ENCODE results near the gene AP3D1.
"Not testable (repeated sequence)": the region's sequence is repeated elsewhere in the genome, so short reads cannot be mapped to it uniquely, and the experiment has no call there.

The AP3D1 gene

GRCh38 chr19:2103045-2103707 lies 48.2 kb downstream of the AP3D1 start:
- no peak overlapping the region for H3K27ac Mint-ChIP-seq
- peaks cover 8% of the 10 kb centered on the region for H3K9me3 Mint-ChIP-seq
- DNase-seq, result no peak

DNA sequence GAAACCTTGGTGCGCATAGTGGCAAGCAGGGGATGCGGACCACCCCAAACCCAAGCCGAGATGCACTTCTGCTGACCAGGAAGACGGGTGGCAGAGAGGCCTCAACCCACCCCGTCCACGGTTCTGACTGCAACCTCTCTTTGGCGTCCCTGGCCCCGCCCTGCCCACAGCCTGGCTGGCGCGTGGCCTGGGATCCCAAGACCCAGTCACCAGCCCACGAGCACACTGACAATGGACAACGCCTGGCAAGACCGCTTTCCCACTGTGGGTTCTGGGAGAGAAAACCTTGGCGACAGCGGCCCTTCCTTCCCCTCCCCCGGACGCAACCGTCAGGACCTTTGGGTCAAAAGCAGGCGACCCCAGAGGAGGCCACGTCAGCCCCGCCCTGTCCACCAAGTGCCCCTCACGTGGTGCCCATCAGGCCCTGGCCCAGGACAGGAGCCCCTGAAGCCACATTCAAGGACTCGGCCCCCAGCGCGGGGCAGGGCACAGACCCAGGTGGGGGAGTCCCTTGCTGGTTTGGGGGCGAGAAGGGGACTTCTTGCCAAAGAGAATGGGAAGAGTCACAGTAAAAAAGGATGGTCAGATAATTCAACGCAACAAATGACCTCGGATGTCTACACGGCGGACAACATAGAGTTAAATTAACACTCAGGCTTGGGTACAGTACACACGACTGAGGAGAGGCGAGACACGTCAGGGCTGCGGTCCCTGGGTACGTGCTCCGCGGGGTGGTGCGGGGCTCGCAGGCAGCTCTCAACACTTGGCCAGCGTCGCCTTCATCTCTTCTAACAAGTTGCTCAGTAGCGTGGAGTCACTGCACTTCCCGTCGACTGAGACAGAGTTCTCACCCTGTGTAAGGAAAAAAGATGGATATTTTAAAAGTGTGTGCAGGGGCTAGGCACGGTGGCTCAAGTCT lies 49.7 kb downstream of the AP3D1 start:
- Mint-ChIP-seq H3K4me3 (no peak overlapping the region), H3K27ac (peak overlapping the region; percentile 8), H3K27me3 (no peaks in the 10 kb centered on the region), H3K4me1 (ENCODE audit: low read depth) (peaks cover 12% of the 10 kb centered on the region), H3K9me3 (peaks cover 8% of the 10 kb centered on the region), H3K36me3 (ENCODE audit: low read depth) (peaks cover 70% of the 10 kb centered on the region)
- no peak for DNase-seq

More at GRCh38 chr19:2103045-2103707, 48.2 kb downstream of the AP3D1 start:
- Mint-ChIP-seq H3K36me3 (ENCODE audit: low read depth) (peaks cover 85% of the 10 kb centered on the region), H3K4me3 (no peak overlapping the region), H3K27me3 (no peaks in the 10 kb centered on the region), H3K4me1 (ENCODE audit: low read depth) (no peaks in the 10 kb centered on the region)

- no peak for DNase-seq
- no peak overlapping the region for H3K27ac Mint-ChIP-seq
- H3K4me1 Mint-ChIP-seq (ENCODE audit: low read depth), result peaks cover 12% of the 10 kb centered on the region
- no peaks in the 10 kb centered on the region for H3K27me3 Mint-ChIP-seq
- H3K4me3 Mint-ChIP-seq, result no peak overlapping the region
- peaks cover 64% of the 10 kb centered on the region for H3K36me3 Mint-ChIP-seq (ENCODE audit: low read depth)
- H3K9me3 Mint-ChIP-seq, result peaks cover 8% of the 10 kb centered on the region
Measured at GRCh38 chr19:2100719-2101061, 50.7 kb downstream of the AP3D1 start.

- no peak for DNase-seq
- H3K27ac Mint-ChIP-seq, result no peak overlapping the region
- no peaks in the 10 kb centered on the region for H3K27me3 Mint-ChIP-seq
- peaks cover 62% of the 10 kb centered on the region for H3K36me3 Mint-ChIP-seq (ENCODE audit: low read depth)
- H3K9me3 Mint-ChIP-seq, result peaks cover 3% of the 10 kb centered on the region
- no peak overlapping the region for H3K4me3 Mint-ChIP-seq
- peaks cover 13% of the 10 kb centered on the region for H3K4me1 Mint-ChIP-seq (ENCODE audit: low read depth)
Measured at GRCh38 chr19:2099937-2100718, 51.2 kb downstream of the AP3D1 start.

DNA sequence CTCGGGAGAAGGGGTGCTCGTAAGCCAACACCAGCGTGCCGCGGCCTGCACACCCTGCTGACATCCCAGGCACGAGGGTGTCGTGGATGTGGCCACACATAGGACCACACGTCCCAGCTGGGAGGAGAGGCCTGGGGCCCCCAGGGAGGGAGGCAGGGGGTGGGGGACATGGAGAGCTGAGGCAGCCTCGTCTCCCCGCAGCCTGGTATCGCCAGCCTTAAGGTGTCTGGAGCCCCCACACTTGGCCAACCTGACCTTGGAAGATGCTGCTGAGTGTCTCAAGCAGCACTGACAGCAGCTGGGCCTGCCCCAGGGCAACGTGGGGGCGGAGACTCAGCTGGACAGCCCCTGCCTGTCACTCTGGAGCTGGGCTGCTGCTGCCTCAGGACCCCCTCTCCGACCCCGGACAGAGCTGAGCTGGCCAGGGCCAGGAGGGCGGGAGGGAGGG lies 52.3 kb downstream of the AP3D1 start:
- H3K4me1 Mint-ChIP-seq (ENCODE audit: low read depth), result peaks cover 21% of the 10 kb centered on the region
- H3K27ac Mint-ChIP-seq, result no peak overlapping the region
- no peaks in the 10 kb centered on the region for H3K27me3 Mint-ChIP-seq
- H3K36me3 Mint-ChIP-seq (ENCODE audit: low read depth), result peaks cover 61% of the 10 kb centered on the region
- DNase-seq, result no peak
- H3K9me3 Mint-ChIP-seq, result no peaks in the 10 kb centered on the region
- no peak overlapping the region for H3K4me3 Mint-ChIP-seq

- no peak for DNase-seq
- Mint-ChIP-seq H3K27ac (peak overlapping the region; percentile 79), H3K27me3 (no peaks in the 10 kb centered on the region), H3K9me3 (no peaks in the 10 kb centered on the region), H3K4me3 (no peak overlapping the region), H3K4me1 (ENCODE audit: low read depth) (peaks cover 30% of the 10 kb centered on the region), H3K36me3 (ENCODE audit: low read depth) (peaks cover 58% of the 10 kb centered on the region)
Measured at GRCh38 chr19:2097886-2098327, 53.5 kb downstream of the AP3D1 start.

- DNase-seq, result no peak
- Mint-ChIP-seq H3K27me3 (no peaks in the 10 kb centered on the region), H3K4me3 (peak overlapping the region; percentile 83), H3K36me3 (ENCODE audit: low read depth) (peaks cover 59% of the 10 kb centered on the region), H3K9me3 (no peaks in the 10 kb centered on the region), H3K4me1 (ENCODE audit: low read depth) (peaks cover 36% of the 10 kb centered on the region), H3K27ac (peak overlapping the region; percentile 92)
Measured at GRCh38 chr19:2097203-2097885, 54.0 kb downstream of the AP3D1 start.

- DNase-seq, result peak; percentile 100
Measured at GRCh38 chr19:2096480-2097202, 54.7 kb downstream of the AP3D1 start, which contains the start of gene IZUMO4. IZUMO4 (plus strand) TSS chr19:2096915; CDS start chr19:2096946, 31 bp downstream.

DNA sequence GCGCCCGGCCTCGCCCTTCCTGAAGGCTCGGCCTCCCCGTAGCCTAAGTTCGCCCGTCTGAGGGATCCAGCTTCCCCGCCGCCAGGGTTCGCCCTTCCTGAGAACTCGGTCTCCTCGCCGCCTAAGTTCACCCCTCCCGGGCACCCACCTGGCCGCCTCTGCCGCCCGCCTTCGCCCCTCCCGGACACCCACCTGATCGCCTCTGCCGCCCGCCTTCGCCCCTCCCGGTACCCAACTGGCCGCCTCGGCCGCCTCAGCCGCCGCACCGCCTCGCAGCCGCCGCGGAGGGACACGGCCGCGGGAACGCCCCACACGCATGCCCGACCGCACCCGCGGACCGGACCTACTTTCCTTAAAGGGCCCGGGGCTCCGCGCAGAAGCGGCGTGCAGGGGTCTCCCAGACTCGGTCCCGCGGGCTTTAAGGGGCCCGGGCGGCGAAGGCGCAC lies 55.3 kb downstream of the AP3D1 start, which contains the start of gene MOB3A:
Gene MOB3A (minus strand): TSS at position 293 of the 446 bp plus-strand sequence. CDS start 17,766 bp downstream, outside the sequence.
- peaks cover 44% of the 10 kb centered on the region for H3K4me1 Mint-ChIP-seq (ENCODE audit: low read depth)

More at GRCh38 chr19:2096480-2097202, 54.7 kb downstream of the AP3D1 start, which contains the start of gene IZUMO4:
- H3K27me3 Mint-ChIP-seq, result no peaks in the 10 kb centered on the region
- H3K27ac Mint-ChIP-seq, result peak within 1 kb of the TSS; percentile 96
- peak within 1 kb of the TSS; percentile 95 for H3K4me3 Mint-ChIP-seq
- peaks cover 55% of the 10 kb centered on the region for H3K36me3 Mint-ChIP-seq (ENCODE audit: low read depth)
- peaks cover 42% of the 10 kb centered on the region for H3K4me1 Mint-ChIP-seq (ENCODE audit: low read depth)
- no peaks in the 10 kb centered on the region for H3K9me3 Mint-ChIP-seq

GRCh38 chr19:2091926-2092525 lies 59.3 kb downstream of the AP3D1 start:
- peaks cover 39% of the 10 kb centered on the region for H3K36me3 Mint-ChIP-seq (ENCODE audit: low read depth)
- H3K27me3 Mint-ChIP-seq, H3K9me3 Mint-ChIP-seq, H3K27ac Mint-ChIP-seq, DNase-seq, H3K4me3 Mint-ChIP-seq: not testable (repeated sequence)
- H3K4me1 Mint-ChIP-seq (ENCODE audit: low read depth), result peaks cover 72% of the 10 kb centered on the region

More for the DNA sequence above, 55.3 kb downstream of the AP3D1 start, which contains the start of gene MOB3A:
- Mint-ChIP-seq H3K27me3 (no peaks in the 10 kb centered on the region), H3K9me3 (no peaks in the 10 kb centered on the region), H3K4me3 (peak within 1 kb of the TSS; percentile 95), H3K36me3 (ENCODE audit: low read depth) (peaks cover 50% of the 10 kb centered on the region), H3K27ac (peak within 1 kb of the TSS; percentile 96)
- DNase-seq, result no peak

- Mint-ChIP-seq H3K36me3 (ENCODE audit: low read depth) (peaks cover 37% of the 10 kb centered on the region), H3K4me1 (ENCODE audit: low read depth) (peaks cover 82% of the 10 kb centered on the region), H3K4me3 (peak overlapping the region; percentile 72), H3K27ac (peak overlapping the region; percentile 93), H3K27me3 (no peaks in the 10 kb centered on the region), H3K9me3 (no peaks in the 10 kb centered on the region)
- DNase-seq, result peak; percentile 42
Measured at GRCh38 chr19:2089727-2090053, 61.7 kb downstream of the AP3D1 start.

- Mint-ChIP-seq H3K9me3 (no peaks in the 10 kb centered on the region), H3K4me1 (ENCODE audit: low read depth) (peaks cover 77% of the 10 kb centered on the region), H3K27ac (peak overlapping the region; percentile 93), H3K4me3 (peak overlapping the region; percentile 41), H3K27me3 (no peaks in the 10 kb centered on the region), H3K36me3 (ENCODE audit: low read depth) (peaks cover 38% of the 10 kb centered on the region)
- DNase-seq, result no peak
Measured at GRCh38 chr19:2089001-2089711, 62.2 kb downstream of the AP3D1 start.
